Activated CD8-positive, alpha-beta memory T cell treated with anti-CD3 and anti-CD28 coated beads for 36 hours (primary cell): Measurements from ENCODE around the gene BUB1. TPM values are rescaled to one million over a fixed set of nuclear protein-coding genes. Genes with fewer than 3 reads are reported as not detected.
"Not testable (repeated sequence)": the region's sequence is repeated elsewhere in the genome, so short reads cannot be mapped to it uniquely, and the experiment has no call there.

Experiments
- CTCF ChIA-PET: fragments of 350-600 bp; sonication (Branson Sonifier 250); formaldehyde crosslinking; loops from one replicate; lab custom pipeline; 2021; ENCODE audit warnings: antibody characterized with exemption; lab: Charles Lee
- POLR2A ChIA-PET: fragments of 350-600 bp; sonication (Branson Sonifier 250); formaldehyde crosslinking; loops from one replicate; lab custom pipeline; 2021; ENCODE audit warnings: antibody characterized with exemption; lab: Charles Lee
- total RNA-seq, 2 experiments: library from RNA; stranded (reverse); gene quantifications; one replicate each; pipeline ENCODE4 v1.2.3, GENCODE V29; 2021

BUB1 gene
- 10 to 100 TPM; 65.0 to 65.2 TPM for total RNA-seq

GRCh38 chr2:110677530-110678456, at the start of gene BUB1:
TSS of gene BUB1 (minus strand) at chr2:110678063. CDS start at chr2:110677995, 68 bp downstream.
- ChIA-PET CTCF (interaction anchor here (1.0 kb wide), 1 partner anchor 11 kb away, joined by 3 read pairs; no protein-coding TSS in a partner anchor), POLR2A (interaction anchor here (0.7 kb wide), 1 partner anchor 248 kb away, joined by 5 read pairs; no protein-coding TSS in a partner anchor)

- ChIA-PET POLR2A (no interaction called here), CTCF (interaction anchor here (0.5 kb wide), 1 partner anchor 87 kb away, joined by 3 read pairs; no protein-coding TSS in a partner anchor)
Observed at GRCh38 chr2:110726285-110726684, 48.4 kb upstream of the BUB1 start.

DNA sequence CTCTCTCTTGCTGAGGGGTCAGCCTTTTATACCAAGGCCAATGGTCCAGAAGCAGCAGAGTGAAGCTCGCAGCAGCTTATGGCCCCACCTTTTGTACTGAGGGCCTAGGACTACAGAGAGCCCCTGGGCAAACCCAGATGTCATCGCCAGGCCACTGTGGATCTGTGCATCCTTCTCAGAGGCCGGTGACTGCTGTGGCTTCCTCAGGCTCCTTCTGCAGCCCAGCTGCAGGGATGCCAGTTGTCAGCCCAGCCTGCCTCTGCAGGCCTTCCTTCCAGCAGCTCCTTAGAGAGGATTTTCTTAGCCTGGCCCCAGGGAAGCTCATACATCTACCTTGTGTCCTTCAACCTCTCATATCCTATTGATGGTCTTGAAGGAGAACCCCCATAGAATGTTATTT, 48.0 kb upstream of the BUB1 start:
- ChIA-PET CTCF (interaction anchor here (0.5 kb wide), 1 partner anchor 87 kb away, joined by 3 read pairs; no protein-coding TSS in a partner anchor), POLR2A (no interaction called here)

DNA sequence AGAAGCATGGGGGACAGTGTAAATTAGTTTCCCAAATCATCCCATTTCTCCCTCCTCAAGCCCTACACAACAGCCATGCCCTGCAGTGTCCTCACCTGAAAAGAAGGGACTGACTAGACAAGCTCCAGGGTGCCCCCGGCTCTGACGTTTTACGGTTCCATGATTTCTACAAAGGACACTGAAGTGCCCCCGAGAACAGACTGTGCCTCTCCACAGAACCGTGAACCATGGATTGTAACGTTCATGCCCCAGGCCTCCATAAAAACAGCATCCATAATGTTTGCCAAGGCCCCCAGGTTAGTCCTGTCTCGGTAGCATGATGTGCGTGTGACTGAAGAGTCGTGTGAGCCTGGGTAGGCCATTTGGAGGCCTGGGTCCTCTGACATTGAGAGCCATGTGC, 47.5 kb upstream of the BUB1 start:
- POLR2A ChIA-PET: no interaction called here
- CTCF ChIA-PET: interaction anchor here (0.5 kb wide), 1 partner anchor 86 kb away, joined by 3 read pairs; no protein-coding TSS in a partner anchor

GRCh38 chr2:110724820-110725219, 47.0 kb upstream of the BUB1 start:
- ChIA-PET CTCF (no interaction called here), POLR2A (no interaction called here)

DNA sequence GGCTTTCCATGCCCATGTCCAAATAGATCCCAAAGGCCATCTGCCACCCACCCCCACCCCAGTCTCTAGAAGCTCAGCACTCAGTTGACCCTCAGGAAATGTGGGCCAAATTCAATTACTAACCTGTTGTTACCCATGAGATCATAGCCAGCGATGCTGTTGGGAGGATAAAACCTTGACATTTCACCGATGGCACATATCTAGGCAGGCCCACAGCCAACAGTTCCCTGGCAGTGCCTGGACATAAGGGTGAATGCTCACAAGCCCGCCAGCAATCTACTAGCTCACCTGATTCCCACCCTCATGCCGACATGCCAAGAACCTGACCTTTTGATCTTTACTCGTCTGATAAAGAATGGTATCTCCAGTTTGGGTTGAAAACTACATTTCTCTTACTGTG, 42.7 kb upstream of the BUB1 start:
- CTCF ChIA-PET: interaction anchor here (0.5 to 1.5 kb wide), 2 partner anchors 35 to 784 kb away, joined by 3 to 5 read pairs; no protein-coding TSS in a partner anchor

DNA sequence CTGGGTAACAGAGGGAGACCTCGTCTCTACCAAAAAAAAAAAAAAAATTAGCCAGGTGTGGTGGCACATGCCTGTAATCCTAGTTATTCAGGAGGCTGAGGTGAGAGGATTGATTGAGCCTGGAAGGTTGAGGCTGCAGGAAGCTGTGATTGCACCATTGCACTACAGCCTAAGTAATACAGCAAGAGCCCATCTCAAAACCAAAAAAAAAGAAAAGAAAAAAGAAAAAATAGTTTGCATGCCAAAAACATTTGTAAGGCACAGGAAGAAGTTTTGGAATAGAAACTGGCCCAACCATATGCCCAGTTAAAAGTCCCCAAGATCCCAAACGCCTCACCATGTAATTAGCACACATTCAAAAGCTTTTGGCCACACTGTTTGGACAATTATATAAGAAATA, 41.1 kb upstream of the BUB1 start:
- POLR2A ChIA-PET: no interaction called here
- CTCF ChIA-PET: no interaction called here

More for the DNA sequence above, 42.7 kb upstream of the BUB1 start:
- POLR2A ChIA-PET: no interaction called here

GRCh38 chr2:110718382-110718781, 40.5 kb upstream of the BUB1 start:
- POLR2A ChIA-PET: no interaction called here
- CTCF ChIA-PET: no interaction called here

DNA sequence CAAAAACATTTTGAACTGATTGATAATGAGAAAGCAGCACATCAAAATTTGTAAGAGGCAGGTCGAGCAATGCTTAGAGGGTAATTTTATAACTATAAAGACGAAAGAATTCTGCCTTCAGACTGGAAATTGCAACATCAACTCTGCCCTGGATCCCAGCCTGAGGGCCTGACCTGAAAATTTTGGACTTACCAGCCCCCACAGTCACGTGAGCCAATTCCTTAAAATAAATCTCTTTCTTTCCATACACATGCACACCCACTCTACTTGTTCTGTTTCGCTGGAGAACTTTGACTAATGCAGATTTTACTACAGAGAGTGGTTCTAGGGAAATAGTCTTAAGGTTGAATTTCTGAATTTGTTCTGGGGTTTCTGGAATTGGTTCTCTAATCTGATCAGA, 39.9 kb upstream of the BUB1 start:
- ChIA-PET CTCF (no interaction called here), POLR2A (no interaction called here)

DNA sequence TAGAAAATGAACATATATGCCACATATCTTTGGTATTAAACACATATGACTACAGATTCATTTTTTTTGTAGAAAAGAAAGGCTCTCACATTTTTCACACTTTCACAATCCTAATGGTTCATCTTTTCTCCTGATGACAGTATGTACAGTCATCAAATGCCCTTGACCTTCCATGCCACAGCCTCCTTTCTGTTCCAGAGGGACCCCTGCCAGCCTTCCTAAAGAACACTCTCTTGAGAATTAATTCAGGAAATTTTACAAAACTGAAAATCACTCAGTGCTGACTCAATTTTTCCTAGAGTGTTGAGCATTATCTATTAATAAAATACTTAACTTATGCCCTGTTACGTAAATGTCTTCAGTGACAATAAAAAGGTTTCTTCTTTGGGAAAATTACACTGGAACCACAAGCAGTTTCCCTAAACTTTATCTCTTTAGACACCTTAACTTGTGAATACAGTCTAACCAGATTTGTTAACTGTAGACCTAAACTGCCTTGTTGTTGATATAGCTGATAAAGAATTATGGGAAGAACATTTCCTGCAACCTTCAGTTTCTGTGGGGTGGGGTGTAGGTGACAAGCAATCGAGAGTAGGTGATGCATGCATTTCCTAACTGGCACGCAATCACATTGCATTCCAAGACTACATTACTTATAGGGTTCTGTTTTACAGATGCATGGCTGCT, 39.2 kb upstream of the BUB1 start:
- CTCF ChIA-PET: no interaction called here
- POLR2A ChIA-PET: no interaction called here

GRCh38 chr2:110714452-110715224, 36.8 kb upstream of the BUB1 start:
- ChIA-PET CTCF (no interaction called here), POLR2A (no interaction called here)

- CTCF ChIA-PET: no interaction called here
- POLR2A ChIA-PET: no interaction called here
Observed at GRCh38 chr2:110713513-110714362, 35.9 kb upstream of the BUB1 start.

DNA sequence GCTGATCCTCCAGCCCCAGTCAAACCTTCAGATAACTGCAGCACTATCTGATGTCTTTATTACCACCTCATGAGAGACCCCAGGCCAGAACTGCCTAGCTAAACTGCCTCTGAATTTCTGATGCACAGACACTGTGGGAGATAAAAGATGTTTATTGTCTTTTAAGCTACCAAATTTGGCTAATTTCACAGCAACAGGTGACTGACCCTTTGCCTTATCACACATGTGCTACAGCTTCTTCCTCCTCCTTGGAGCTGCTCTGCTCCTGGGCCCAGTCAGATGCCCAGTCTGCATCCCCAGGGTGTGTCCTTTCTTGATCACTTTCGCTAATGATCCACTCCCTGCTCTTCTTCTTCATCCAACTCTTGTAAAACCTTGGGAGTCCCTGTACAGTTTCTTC, 34.9 kb upstream of the BUB1 start:
- POLR2A ChIA-PET: no interaction called here

DNA sequence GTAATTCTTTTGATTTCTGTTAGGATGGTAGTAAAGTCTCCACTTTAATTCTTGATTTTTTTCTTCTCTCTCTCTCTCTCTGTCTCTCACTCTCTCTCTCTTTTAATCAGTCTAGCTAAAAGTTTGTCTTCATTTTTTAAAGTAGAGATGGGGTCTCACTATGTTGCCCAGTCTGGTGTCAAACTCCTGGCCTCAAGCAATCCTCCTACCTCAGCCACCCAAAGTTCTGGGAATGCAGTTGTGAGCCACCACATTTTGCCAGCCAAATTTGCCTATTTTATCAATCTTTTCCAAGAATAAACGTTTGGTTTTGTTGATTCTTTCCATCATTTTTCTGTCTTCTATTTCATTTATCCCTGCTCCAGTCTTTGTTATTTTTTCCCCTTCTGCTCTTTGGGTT, 30.6 kb upstream of the BUB1 start:
- ChIA-PET CTCF (no interaction called here), POLR2A (no interaction called here)

More for the DNA sequence above, 34.9 kb upstream of the BUB1 start:
- CTCF ChIA-PET: interaction anchor here (0.6 kb wide), 1 partner anchor 292 kb away, joined by 3 read pairs; no protein-coding TSS in a partner anchor

- CTCF ChIA-PET: no interaction called here
Observed at GRCh38 chr2:110707386-110707965, 29.6 kb upstream of the BUB1 start.

GRCh38 chr2:110702514-110703380, 24.9 kb upstream of the BUB1 start:
- ChIA-PET CTCF (no interaction called here), POLR2A (no interaction called here)

More at GRCh38 chr2:110707386-110707965, 29.6 kb upstream of the BUB1 start:
- POLR2A ChIA-PET: no interaction called here

GRCh38 chr2:110698253-110698652, 20.4 kb upstream of the BUB1 start:
- CTCF ChIA-PET, POLR2A ChIA-PET: not testable (repeated sequence)
